Measurements from ENCODE around the gene PRRC2A. TPM values are rescaled to one million over a fixed set of nuclear protein-coding genes. Genes with fewer than 3 reads are reported as not detected.
A peak's percentile ranks its signal among the peaks of the same experiment; 100 is the strongest.

PRRC2A gene
- total RNA-seq, 1 donor from 2014 or later: 188 TPM

- Histone ChIP-seq H3K4me3 (ENCODE audit: insufficient read depth, low read depth, low read length) (peak overlapping the region; percentile 82), H2AFZ (ENCODE audit: low read depth, low read length) (peak overlapping the region; percentile 40), H3K27ac (ENCODE audit: low read depth, low read length) (peak overlapping the region; percentile 58), H3K4me2 (ENCODE audit: low read length) (peak overlapping the region; percentile 99), H3K36me3 (ENCODE audit: insufficient read depth, low read length) (peaks cover 5% of the 10 kb centered on the region), H3K79me2 (ENCODE audit: insufficient read depth, low read length) (peaks cover 83% of the 10 kb centered on the region), H4K20me1 (ENCODE audit: insufficient read depth, low read length) (peaks cover 32% of the 10 kb centered on the region), H3K27me3 (ENCODE audit: insufficient read depth, low read length) (no peaks in the 10 kb centered on the region), H3K9ac (ENCODE audit: low read length) (peak overlapping the region; percentile 85), H3K9me3 (ENCODE audit: insufficient read depth, low read depth, low read length) (no peaks in the 10 kb centered on the region), H3K4me1 (ENCODE audit: insufficient read depth, low read length) (peaks cover 44% of the 10 kb centered on the region)
- no peaks in the 10 kb centered on the region for H3K27me3 Mint-ChIP-seq (ENCODE audit: low read depth, unreplicated experiment)
- H3K9me3 Mint-ChIP-seq (ENCODE audit: unreplicated experiment): no peaks in the 10 kb centered on the region
- DNase-seq (ENCODE audit: low read depth) (no peak), FAIRE-seq (no peak)
- TF ChIP-seq CTCF (IDR thresholded peaks at IDR 0.05; ENCODE audit: insufficient read depth, low read depth, low read length) (no peak), EZH2 (IDR thresholded peaks at IDR 0.05; ENCODE audit: insufficient read depth, low read length) (no peak)
- peaks cover 31% of the 10 kb centered on the region for H3K4me1 Mint-ChIP-seq (ENCODE audit: low read depth, unreplicated experiment)
- peaks cover 15% of the 10 kb centered on the region for H3K36me3 Mint-ChIP-seq (ENCODE audit: low read depth, unreplicated experiment)
- peak overlapping the region; percentile 83 for H3K4me3 Mint-ChIP-seq (ENCODE audit: unreplicated experiment)
- peak overlapping the region; percentile 79 for H3K27ac Mint-ChIP-seq (ENCODE audit: unreplicated experiment)
Observed at GRCh38 chr6:31661262-31662123, 41.0 kb downstream of the PRRC2A start.

- peak overlapping the region; percentile 54 for H3K4me3 Mint-ChIP-seq (ENCODE audit: unreplicated experiment)
- H3K9ac ChIP-seq (ENCODE audit: low read length): no peak overlapping the region
- no peak overlapping the region for H3K4me3 ChIP-seq (ENCODE audit: insufficient read depth, low read depth, low read length)
- peaks cover 12% of the 10 kb centered on the region for H3K36me3 Mint-ChIP-seq (ENCODE audit: low read depth, unreplicated experiment)
- FAIRE-seq (no peak), DNase-seq (ENCODE audit: low read depth) (no peak)
- no peak overlapping the region for H3K27ac Mint-ChIP-seq (ENCODE audit: unreplicated experiment)
- H3K9me3 ChIP-seq (ENCODE audit: insufficient read depth, low read depth, low read length): no peaks in the 10 kb centered on the region
- H4K20me1 ChIP-seq (ENCODE audit: insufficient read depth, low read length): peaks cover 30% of the 10 kb centered on the region
- H3K4me2 ChIP-seq (ENCODE audit: low read length): peak overlapping the region; percentile 98
- no peak overlapping the region for H2AFZ ChIP-seq (ENCODE audit: low read depth, low read length)
- no peaks in the 10 kb centered on the region for H3K27me3 ChIP-seq (ENCODE audit: insufficient read depth, low read length)
- peaks cover 36% of the 10 kb centered on the region for H3K4me1 Mint-ChIP-seq (ENCODE audit: low read depth, unreplicated experiment)
- H3K36me3 ChIP-seq (ENCODE audit: insufficient read depth, low read length): peaks cover 5% of the 10 kb centered on the region
- peaks cover 87% of the 10 kb centered on the region for H3K79me2 ChIP-seq (ENCODE audit: insufficient read depth, low read length)
- H3K4me1 ChIP-seq (ENCODE audit: insufficient read depth, low read length): peaks cover 50% of the 10 kb centered on the region
- H3K27ac ChIP-seq (ENCODE audit: low read depth, low read length): no peak overlapping the region
- TF ChIP-seq CTCF (IDR thresholded peaks at IDR 0.05; ENCODE audit: insufficient read depth, low read depth, low read length) (no peak), EZH2 (IDR thresholded peaks at IDR 0.05; ENCODE audit: insufficient read depth, low read length) (no peak)
- no peaks in the 10 kb centered on the region for H3K27me3 Mint-ChIP-seq (ENCODE audit: low read depth, unreplicated experiment)
- no peaks in the 10 kb centered on the region for H3K9me3 Mint-ChIP-seq (ENCODE audit: unreplicated experiment)
Observed at GRCh38 chr6:31662124-31662723, 41.7 kb downstream of the PRRC2A start.
